Gastrocnemius medialis (tissue), 4 donors: ENCODE data around the gene RAN.
"Not testable (repeated sequence)": the region's sequence is repeated elsewhere in the genome, so short reads cannot be mapped to it uniquely, and the experiment has no call there.

Experiments
- POLR2A ChIP-seq, 2 donors: fragments of 450-650 bp; IDR thresholded peaks; one replicate each; pipeline ENCODE4 v1.6.1; 2017; ENCODE audit warnings: antibody characterized with exemption in 2 of 2, mild to moderate bottlenecking in 2 of 2, moderate library complexity in 2 of 2
- TF ChIP-seq, protein P1 (sequence below), 5 experiments: fragments of 450-650 bp in 3 of 5; fragments of 200-600 bp in 2 of 5; sonication (generic) in 2 of 5; IDR thresholded peaks in 4 of 5; conservative IDR thresholded peaks in 1 of 5; 1 replicate in 4 of 5; 2 replicates in 1 of 5; pipeline ENCODE4 v1.5.1; 2016 to 2019; ENCODE audit warnings: antibody characterized with exemption in 5 of 5, mild to moderate bottlenecking in 3 of 5, moderate library complexity in 3 of 5

DNA sequence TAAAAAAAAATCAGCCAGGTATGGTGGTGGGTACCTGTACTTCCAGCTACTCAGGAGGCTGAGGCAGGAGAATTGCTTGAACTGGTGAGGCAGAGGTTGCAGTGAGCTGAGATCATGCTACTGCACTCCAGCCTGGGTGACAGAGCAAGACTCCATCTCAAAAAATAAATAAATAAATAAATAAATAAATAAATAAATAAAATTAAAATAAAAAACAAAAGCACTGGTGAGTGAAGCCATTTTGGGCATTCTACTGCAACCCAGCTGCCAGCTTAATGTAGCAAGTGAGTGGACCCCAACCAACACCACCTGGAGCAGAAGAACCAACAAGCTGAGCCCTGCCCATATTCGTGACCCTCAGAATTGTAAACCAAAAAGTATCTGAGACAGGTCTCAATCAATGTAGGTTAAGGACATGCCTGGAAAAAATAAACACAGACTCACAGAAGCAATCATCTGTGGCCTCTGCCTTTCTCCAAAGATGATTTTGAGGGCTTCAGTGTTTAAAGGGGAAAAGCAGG is 23.0 kb upstream of the RAN start:
- TF ChIP-seq, protein P1, sequence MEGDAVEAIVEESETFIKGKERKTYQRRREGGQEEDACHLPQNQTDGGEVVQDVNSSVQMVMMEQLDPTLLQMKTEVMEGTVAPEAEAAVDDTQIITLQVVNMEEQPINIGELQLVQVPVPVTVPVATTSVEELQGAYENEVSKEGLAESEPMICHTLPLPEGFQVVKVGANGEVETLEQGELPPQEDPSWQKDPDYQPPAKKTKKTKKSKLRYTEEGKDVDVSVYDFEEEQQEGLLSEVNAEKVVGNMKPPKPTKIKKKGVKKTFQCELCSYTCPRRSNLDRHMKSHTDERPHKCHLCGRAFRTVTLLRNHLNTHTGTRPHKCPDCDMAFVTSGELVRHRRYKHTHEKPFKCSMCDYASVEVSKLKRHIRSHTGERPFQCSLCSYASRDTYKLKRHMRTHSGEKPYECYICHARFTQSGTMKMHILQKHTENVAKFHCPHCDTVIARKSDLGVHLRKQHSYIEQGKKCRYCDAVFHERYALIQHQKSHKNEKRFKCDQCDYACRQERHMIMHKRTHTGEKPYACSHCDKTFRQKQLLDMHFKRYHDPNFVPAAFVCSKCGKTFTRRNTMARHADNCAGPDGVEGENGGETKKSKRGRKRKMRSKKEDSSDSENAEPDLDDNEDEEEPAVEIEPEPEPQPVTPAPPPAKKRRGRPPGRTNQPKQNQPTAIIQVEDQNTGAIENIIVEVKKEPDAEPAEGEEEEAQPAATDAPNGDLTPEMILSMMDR (IDR thresholded peaks at IDR 0.05 in 4 of 5, conservative IDR thresholded peaks at IDR 0.05 in 1 of 5) = not testable (repeated sequence)
- not testable (repeated sequence) for TF ChIP-seq POLR2A (IDR thresholded peaks at IDR 0.05)
